ENCODE measurements around the gene SIGLEC11.
"Not testable (repeated sequence)": the region's sequence is repeated elsewhere in the genome, so short reads cannot be mapped to it uniquely, and the experiment has no call there.

Gene SIGLEC11

DNA sequence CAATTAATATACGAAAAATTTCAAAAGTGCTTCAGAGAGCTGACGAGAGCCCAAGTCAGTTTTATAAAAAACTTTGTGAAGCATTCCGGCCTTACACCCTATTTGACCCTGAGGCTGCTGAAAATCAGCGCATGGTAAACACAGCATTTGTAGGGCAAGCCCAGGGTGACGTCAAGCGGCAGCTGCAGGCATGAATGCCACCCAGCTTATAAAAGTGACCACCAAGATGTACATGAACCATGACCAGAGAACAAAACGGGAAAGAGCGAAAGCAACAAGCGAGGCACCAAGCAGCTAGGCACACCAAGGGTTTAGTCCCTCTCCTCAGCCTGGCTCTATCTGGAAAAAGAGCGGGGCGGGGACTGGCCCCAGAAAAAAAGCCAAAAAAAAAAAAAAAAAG is 6.0 kb downstream of the SIGLEC11 start:
- no peaks in the 10 kb centered on the region for H3K4me1 ChIP-seq (ENCODE audit: control insufficient read depth, insufficient read depth, low read length)
- no peak overlapping the region for H3K4me3 ChIP-seq (ENCODE audit: low read length)
- no peaks in the 10 kb centered on the region for H3K9me3 ChIP-seq (ENCODE audit: control insufficient read depth, low read length)
- no peaks in the 10 kb centered on the region for H3K36me3 ChIP-seq (ENCODE audit: control insufficient read depth, insufficient read depth, low read length)
- no peak overlapping the region for H3K9ac ChIP-seq (ENCODE audit: low read length)
- H3K27me3 ChIP-seq (ENCODE audit: control insufficient read depth, insufficient read depth, low read length): no peaks in the 10 kb centered on the region

DNA sequence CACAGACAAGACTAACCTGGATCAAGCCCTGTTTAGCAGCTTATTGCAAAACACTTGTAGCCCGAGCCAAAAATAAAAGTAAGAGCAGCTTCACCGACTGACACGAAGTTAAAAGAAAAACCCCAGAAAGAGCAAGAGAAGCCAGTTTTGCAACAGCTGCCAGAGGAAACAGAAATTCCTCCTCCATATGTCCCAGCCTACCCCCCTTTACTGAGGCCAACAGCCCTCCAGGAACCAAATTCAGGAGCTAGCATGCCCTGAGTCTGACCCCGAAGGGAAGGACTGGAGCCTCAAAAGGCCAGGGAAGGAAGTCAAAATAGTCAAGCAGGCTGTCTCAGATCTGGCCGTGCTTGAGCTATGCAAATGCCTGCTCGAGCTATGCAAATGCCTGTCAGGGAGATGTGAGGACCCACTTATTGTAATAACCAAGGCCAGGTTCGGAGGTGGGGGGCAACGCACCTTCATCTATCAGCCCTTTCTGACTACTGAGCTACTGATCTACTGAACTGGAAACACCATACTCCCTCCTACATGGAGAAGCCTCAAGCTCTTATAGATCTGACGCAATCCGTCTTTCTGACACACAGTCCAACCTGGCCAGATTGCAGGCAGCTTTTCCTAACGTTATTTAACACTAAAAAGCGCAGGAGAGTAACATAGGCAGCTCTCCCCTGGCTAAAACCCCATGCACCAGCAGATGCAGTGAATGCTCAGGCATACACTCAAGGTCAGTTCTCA is 6.7 kb downstream of the SIGLEC11 start:
- no peaks in the 10 kb centered on the region for H3K36me3 ChIP-seq (ENCODE audit: control insufficient read depth, insufficient read depth, low read length)
- H3K9me3 ChIP-seq (ENCODE audit: control insufficient read depth, low read length): no peaks in the 10 kb centered on the region
- no peaks in the 10 kb centered on the region for H3K4me1 ChIP-seq (ENCODE audit: control insufficient read depth, insufficient read depth, low read length)
- H3K27me3 ChIP-seq (ENCODE audit: control insufficient read depth, insufficient read depth, low read length): no peaks in the 10 kb centered on the region
- no peak overlapping the region for H3K4me3 ChIP-seq (ENCODE audit: low read length)
- no peak overlapping the region for H3K9ac ChIP-seq (ENCODE audit: low read length)

DNA sequence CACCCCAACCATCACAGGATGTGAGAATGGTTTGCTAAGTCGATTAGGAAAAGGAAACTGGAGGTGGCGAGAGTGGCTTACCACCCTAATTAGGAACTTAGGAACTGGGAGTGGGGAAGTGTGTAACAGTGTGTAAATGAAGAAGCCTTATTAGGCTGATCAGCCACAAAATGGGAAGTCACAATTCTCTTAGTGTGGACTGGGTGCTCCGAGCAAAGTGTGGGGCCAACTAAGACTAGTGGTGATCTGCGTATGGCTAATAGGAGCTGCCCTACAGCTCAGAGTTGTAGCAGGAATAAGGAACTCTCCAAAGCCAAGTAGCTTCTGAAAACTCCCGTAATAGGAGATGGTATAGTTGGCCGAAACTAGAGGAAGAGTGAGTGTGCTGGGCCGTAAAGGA is 7.6 kb downstream of the SIGLEC11 start:
- H3K27me3 ChIP-seq (ENCODE audit: control insufficient read depth, insufficient read depth, low read length): no peaks in the 10 kb centered on the region
- H3K9me3 ChIP-seq (ENCODE audit: control insufficient read depth, low read length): no peaks in the 10 kb centered on the region

DNA sequence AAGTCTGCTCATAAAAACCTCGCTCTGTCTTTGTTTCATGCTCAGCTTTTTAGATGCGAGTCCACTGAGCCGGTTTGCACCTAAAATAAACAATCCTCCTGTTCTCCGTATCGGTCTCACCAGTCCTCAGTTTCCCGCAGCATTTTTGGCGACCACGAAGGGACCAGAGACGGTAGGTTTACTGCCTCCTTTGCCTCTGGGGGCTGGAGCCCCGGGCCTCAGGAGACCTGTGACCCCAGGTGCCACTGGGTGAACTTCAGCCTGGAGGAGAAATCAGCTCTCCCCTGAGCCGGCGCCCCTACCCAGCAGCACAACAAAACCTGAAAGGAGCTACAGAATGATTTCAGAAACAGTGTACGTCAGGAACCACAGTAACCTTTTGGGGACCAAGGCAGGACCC is 8.1 kb downstream of the SIGLEC11 start:
- no peaks in the 10 kb centered on the region for H3K9me3 ChIP-seq (ENCODE audit: control insufficient read depth, low read length)
- H3K36me3 ChIP-seq (ENCODE audit: control insufficient read depth, insufficient read depth, low read length): no peaks in the 10 kb centered on the region
- no peak overlapping the region for H3K4me3 ChIP-seq (ENCODE audit: low read length)
- no peaks in the 10 kb centered on the region for H3K27me3 ChIP-seq (ENCODE audit: control insufficient read depth, insufficient read depth, low read length)
- no peak overlapping the region for H3K9ac ChIP-seq (ENCODE audit: low read length)
- H3K4me1 ChIP-seq (ENCODE audit: control insufficient read depth, insufficient read depth, low read length): no peaks in the 10 kb centered on the region

More for the DNA sequence above, 7.6 kb downstream of the SIGLEC11 start:
- Histone ChIP-seq H3K4me3 (ENCODE audit: low read length) (no peak overlapping the region), H3K36me3 (ENCODE audit: control insufficient read depth, insufficient read depth, low read length) (no peaks in the 10 kb centered on the region), H3K4me1 (ENCODE audit: control insufficient read depth, insufficient read depth, low read length) (no peaks in the 10 kb centered on the region), H3K9ac (ENCODE audit: low read length) (no peak overlapping the region)

DNA sequence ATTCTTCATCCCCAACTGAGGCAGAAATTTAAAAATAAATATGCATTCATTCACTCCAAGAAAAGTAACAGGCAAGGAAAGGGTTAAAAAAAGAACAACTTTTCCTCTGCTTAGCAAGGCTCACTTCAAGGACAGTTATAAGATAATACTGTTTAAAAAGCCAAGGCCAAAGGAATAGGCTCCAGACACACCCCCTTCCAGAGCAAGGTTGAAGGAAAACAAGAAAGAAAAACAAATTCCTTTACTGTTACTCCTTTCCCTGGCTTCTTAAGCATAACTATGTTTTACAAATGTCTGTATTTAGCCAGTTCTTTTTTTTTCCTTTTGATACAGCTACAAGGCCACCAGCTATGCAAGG is 8.5 kb downstream of the SIGLEC11 start:
- no peak overlapping the region for H3K9ac ChIP-seq (ENCODE audit: low read length)
- H3K9me3 ChIP-seq (ENCODE audit: control insufficient read depth, low read length): no peaks in the 10 kb centered on the region
- no peaks in the 10 kb centered on the region for H3K36me3 ChIP-seq (ENCODE audit: control insufficient read depth, insufficient read depth, low read length)
- no peaks in the 10 kb centered on the region for H3K27me3 ChIP-seq (ENCODE audit: control insufficient read depth, insufficient read depth, low read length)
- H3K4me3 ChIP-seq (ENCODE audit: low read length): no peak overlapping the region
- H3K4me1 ChIP-seq (ENCODE audit: control insufficient read depth, insufficient read depth, low read length): no peaks in the 10 kb centered on the region

DNA sequence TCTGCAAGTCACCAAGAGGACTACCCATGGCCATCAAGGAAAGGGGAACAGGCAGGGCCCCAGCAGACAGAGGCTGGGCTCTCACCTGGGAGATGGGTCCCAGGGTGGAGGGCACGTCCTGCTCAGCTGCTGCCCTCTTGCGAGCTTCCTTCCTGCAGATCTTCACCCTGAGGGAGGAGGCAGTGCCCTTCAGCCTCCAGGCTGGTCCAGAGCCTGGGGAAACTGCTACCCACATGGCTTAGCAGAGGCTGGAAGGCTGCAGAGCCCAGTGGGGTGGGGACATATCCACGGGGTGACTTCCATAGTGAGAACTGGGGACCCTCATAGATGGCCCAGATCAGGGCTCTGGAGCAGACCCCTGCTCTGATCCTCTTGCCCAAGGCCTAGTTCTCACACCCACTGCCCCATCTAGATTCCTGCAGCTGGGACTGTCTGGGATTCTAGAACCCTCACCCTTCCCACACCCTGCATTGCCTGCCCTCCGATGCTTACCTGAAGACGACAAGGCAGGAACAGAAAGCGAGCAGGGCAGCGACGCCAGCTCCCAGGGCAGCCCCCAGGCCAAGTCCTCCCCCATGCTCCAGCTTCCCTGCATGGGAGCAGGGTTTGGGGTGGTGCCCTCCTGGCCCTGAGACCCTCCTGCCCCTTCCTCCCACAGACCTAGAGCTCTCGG is 9.0 kb downstream of the SIGLEC11 start:
- Histone ChIP-seq H3K4me1 (ENCODE audit: control insufficient read depth, insufficient read depth, low read length) (no peaks in the 10 kb centered on the region), H3K9ac (ENCODE audit: low read length) (no peak overlapping the region), H3K9me3 (ENCODE audit: control insufficient read depth, low read length) (no peaks in the 10 kb centered on the region), H3K4me3 (ENCODE audit: low read length) (no peak overlapping the region), H3K27me3 (ENCODE audit: control insufficient read depth, insufficient read depth, low read length) (no peaks in the 10 kb centered on the region), H3K36me3 (ENCODE audit: control insufficient read depth, insufficient read depth, low read length) (no peaks in the 10 kb centered on the region)

DNA sequence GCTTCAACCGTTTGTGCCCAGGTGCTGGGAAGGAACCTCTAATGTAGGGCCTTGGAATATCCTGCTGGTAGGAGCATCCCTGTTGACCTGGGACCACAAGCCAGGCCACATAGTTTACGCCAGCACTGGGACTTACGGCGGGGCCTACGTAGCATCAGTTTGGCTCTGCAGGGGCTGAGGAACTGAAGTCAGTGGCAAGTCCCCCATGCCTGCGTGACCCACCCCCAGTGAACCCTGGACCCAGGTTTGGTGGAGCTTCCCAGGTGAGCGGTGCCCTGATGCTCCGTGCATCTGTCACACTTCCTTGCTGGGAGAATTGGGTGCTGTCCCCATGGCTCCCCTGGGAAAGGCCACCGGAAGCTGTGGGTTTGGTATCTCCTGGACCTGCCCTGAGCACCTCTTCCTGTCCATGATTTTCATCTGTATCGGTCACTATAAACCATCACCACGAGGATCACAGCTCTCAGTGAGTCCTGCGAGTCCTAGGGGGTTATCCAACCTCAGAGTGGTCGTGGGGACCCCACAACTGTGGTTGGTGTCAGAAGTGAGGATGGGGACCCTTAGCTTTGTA is 9.9 kb downstream of the SIGLEC11 start:
- Histone ChIP-seq H3K9me3 (ENCODE audit: control insufficient read depth, low read length) (no peaks in the 10 kb centered on the region), H3K27me3 (ENCODE audit: control insufficient read depth, insufficient read depth, low read length) (no peaks in the 10 kb centered on the region), H3K4me1 (ENCODE audit: control insufficient read depth, insufficient read depth, low read length) (no peaks in the 10 kb centered on the region), H3K4me3 (ENCODE audit: low read length) (no peak overlapping the region), H3K36me3 (ENCODE audit: control insufficient read depth, insufficient read depth, low read length) (no peaks in the 10 kb centered on the region), H3K9ac (ENCODE audit: low read length) (no peak overlapping the region)

DNA sequence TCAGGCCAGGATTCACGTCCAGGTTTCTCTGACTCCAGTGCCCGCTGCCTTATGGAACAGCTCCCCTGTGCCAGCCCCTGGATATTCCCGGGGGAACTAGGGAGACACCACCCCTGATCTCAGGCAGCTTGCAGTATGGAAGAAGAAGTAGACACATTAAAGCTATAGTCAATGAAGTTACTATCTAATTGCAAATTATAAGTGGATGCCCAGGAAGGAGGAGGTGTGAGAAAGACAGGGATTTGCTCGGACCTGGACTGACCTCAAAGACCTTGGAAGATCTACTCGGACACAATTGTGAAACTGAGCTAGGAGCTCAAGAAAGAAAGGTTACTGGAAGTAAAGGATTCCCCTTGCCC is 10.4 kb downstream of the SIGLEC11 start:
- H3K4me3 ChIP-seq (ENCODE audit: low read length): no peak overlapping the region
- no peaks in the 10 kb centered on the region for H3K4me1 ChIP-seq (ENCODE audit: control insufficient read depth, insufficient read depth, low read length)
- no peak overlapping the region for H3K9ac ChIP-seq (ENCODE audit: low read length)
- H3K9me3 ChIP-seq (ENCODE audit: control insufficient read depth, low read length): no peaks in the 10 kb centered on the region
- no peaks in the 10 kb centered on the region for H3K27me3 ChIP-seq (ENCODE audit: control insufficient read depth, insufficient read depth, low read length)
- H3K36me3 ChIP-seq (ENCODE audit: control insufficient read depth, insufficient read depth, low read length): no peaks in the 10 kb centered on the region

DNA sequence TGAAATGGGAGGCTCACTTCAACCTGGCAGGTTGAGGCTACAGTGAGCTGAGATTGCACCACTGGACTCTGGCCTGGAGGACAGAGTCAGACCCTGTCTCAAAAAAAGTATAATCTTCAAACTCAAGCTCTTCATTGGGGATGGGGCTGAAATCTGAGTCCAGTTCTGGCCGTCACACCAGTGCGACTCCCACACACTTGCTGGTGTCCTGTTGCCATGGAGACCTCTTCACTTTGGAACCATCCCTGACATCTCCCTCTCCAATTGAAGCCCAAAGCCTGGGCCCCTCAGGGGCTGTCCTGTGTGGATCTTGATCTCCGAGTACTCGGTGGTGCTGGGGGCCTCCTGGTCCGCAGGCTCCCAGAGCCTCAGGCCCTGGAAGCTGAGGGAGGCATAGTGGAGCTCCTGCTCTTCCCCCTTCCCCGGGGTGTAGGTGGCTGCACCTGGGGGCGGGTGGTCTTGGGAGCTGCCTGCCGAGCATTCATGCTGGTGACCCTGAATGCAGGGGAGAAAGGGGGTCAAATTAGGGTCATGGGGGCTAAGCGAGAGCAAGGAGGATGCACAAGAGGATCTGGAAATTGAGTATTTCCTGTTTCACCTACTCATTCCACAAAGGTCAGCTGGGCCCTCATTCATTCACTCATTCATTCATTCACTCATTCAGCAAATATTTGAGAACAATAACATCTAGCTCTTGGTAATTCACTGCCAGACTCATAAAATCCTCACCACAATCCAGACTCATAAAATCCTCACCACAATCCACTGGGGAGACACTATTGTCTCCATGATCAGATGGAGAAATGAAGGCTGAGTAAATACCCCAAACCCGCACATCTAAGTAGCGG is 11.0 kb downstream of the SIGLEC11 start:
- no peaks in the 10 kb centered on the region for H3K36me3 ChIP-seq (ENCODE audit: control insufficient read depth, insufficient read depth, low read length)
- no peaks in the 10 kb centered on the region for H3K27me3 ChIP-seq (ENCODE audit: control insufficient read depth, insufficient read depth, low read length)
- no peaks in the 10 kb centered on the region for H3K9me3 ChIP-seq (ENCODE audit: control insufficient read depth, low read length)
- no peak overlapping the region for H3K4me3 ChIP-seq (ENCODE audit: low read length)
- no peaks in the 10 kb centered on the region for H3K4me1 ChIP-seq (ENCODE audit: control insufficient read depth, insufficient read depth, low read length)
- H3K9ac ChIP-seq (ENCODE audit: low read length): no peak overlapping the region

DNA sequence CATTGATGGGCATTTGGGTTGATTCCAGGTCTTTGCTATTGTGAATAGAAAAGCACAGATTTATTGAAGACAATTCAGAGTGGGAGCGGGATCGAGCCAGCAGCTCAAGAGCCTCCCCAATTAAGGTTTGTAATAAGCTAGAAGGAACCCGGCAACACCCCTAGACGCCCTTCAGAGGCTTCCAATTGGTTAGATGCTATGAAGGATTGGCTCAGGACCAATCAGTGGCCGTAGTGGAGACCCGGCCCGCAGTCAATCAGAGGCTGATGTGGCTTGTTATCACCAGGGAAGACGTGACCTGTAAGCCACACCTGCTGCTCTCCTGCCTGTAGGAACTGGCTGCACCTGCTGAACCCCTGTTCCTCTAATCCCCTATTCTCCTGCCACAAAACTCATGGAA is 14.6 kb downstream of the SIGLEC11 start:
- Histone ChIP-seq H3K4me3 (ENCODE audit: low read length) (no peak overlapping the region), H3K9ac (ENCODE audit: low read length) (no peak overlapping the region), H3K27me3 (ENCODE audit: control insufficient read depth, insufficient read depth, low read length) (no peaks in the 10 kb centered on the region), H3K4me1 (ENCODE audit: control insufficient read depth, insufficient read depth, low read length) (no peaks in the 10 kb centered on the region), H3K9me3 (ENCODE audit: control insufficient read depth, low read length) (no peaks in the 10 kb centered on the region), H3K36me3 (ENCODE audit: control insufficient read depth, insufficient read depth, low read length) (no peaks in the 10 kb centered on the region)

DNA sequence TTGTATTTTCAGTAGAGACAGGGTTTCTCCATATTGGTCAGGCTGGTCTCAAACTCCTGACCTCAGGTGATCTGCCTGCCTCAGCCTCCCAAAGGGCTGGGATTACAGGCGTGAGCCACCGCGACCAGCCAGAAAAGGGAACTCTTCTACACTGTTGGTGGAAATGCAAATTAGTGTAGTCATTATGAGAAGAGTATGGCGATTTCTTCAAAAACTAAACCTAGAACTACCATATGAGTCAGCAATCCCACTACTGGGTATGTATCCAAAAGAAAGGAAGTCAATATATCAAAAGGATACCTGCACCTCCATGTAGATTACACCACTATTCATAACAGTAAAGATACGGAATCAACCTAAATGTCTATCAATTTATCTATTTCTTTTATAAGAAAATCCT is 16.4 kb downstream of the SIGLEC11 start:
- H3K9ac ChIP-seq (ENCODE audit: low read length); H3K9me3 ChIP-seq (ENCODE audit: control insufficient read depth, low read length); H3K36me3 ChIP-seq (ENCODE audit: control insufficient read depth, insufficient read depth, low read length); H3K4me3 ChIP-seq (ENCODE audit: low read length); H3K27me3 ChIP-seq (ENCODE audit: control insufficient read depth, insufficient read depth, low read length); H3K4me1 ChIP-seq (ENCODE audit: control insufficient read depth, insufficient read depth, low read length): not testable (repeated sequence)

DNA sequence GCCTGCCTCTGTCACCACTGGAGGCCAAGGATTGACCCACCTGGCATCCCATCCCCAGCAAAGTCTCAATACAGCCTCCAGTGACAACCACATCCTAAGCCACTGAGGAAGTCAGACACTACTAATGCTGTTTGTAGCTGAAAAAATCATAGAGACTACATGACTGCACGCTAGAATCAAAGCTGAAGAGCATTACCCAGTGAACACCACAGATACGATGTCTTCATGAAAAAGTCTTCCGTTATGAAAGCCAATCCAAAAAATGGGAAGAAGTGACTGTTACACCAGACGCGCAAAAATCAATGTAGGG is 20.5 kb downstream of the SIGLEC11 start:
- H3K4me1 ChIP-seq (ENCODE audit: control insufficient read depth, insufficient read depth, low read length): peaks cover 7% of the 10 kb centered on the region
- no peaks in the 10 kb centered on the region for H3K9me3 ChIP-seq (ENCODE audit: control insufficient read depth, low read length)
- H3K27me3 ChIP-seq (ENCODE audit: control insufficient read depth, insufficient read depth, low read length): no peaks in the 10 kb centered on the region
- H3K36me3 ChIP-seq (ENCODE audit: control insufficient read depth, insufficient read depth, low read length): no peaks in the 10 kb centered on the region
- no peak overlapping the region for H3K9ac ChIP-seq (ENCODE audit: low read length)
- no peak overlapping the region for H3K4me3 ChIP-seq (ENCODE audit: low read length)
